WI38 (cell line): Measurements from ENCODE around the gene DNM1.

Experiments used
- H3K4me3 ChIP-seq: 2 replicates; pipeline ENCODE4 v1.5.1; 2011; ENCODE audit warnings: low read depth, mild to moderate bottlenecking, control low read depth, low read length
- CTCF ChIP-seq: IDR thresholded peaks from 2 replicates; pipeline ENCODE4 v1.5.1; 2012; ENCODE audit warnings: low read depth, mild to moderate bottlenecking, control low read depth, low read length

The DNM1 gene

DNA sequence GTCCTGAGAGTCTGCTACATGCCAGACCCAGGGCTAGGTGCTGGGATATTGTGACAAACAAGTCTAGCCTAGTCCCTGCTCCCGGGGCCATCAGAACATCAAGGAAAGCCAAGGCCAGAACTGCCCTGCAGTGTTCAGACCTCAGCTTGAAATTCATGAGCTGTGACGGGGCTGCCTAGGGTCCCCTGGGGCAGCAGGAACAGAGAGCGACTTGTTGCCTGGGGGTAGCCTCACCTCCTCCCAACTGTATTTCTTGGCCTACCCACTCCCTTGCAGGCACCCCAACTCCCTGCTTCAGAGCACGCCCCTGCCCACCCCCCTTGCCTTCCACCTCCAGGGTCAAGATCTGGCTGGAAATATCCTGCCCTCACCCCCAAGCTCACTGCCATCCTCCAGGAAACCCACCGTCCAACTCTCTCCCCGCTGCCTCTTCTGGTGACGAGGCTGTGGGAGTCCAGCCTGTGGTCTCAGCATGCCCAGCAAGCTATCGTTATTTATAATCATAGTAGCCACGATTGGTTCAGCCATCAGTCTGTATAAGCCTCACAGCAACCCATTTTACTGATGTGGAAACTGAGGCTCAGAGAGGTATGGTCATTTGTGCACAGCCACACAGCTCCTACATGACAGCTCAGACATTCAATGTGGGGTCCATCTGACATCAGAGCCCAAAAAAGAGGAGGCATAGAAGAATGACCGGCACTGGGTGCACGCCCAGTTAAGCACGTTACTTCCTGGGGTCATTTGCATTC, 10.7 kb downstream of the DNM1 start:
- no peak for TF ChIP-seq CTCF
- no peak overlapping the region for H3K4me3 ChIP-seq

GRCh38 chr9:128214571-128215490, 11.7 kb downstream of the DNM1 start:
- H3K4me3 ChIP-seq, result no peak overlapping the region
- no peak for TF ChIP-seq CTCF

GRCh38 chr9:128215491-128216409, 12.6 kb downstream of the DNM1 start:
- TF ChIP-seq CTCF, result no peak
- H3K4me3 ChIP-seq, result no peak overlapping the region

- no peak overlapping the region for H3K4me3 ChIP-seq
- TF ChIP-seq CTCF, result no peak
Measured at GRCh38 chr9:128216781-128217553, 13.8 kb downstream of the DNM1 start.

DNA sequence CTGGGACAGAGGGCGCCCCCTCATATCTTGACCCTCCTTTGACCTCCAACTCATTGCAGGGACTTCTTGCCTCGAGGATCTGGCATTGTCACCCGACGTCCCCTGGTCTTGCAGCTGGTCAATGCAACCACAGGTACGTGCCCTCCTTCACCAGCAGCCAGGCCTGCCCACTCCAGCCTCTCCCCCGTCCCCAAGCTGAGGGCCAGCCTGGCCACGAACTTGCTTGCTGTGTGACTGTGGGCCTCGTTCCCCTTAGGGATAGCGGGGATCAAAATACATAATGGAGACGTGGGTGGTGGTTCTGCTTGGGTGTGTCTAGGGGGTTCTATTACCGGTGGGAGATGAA, 15.0 kb downstream of the DNM1 start:
- no peak for TF ChIP-seq CTCF
- H3K4me3 ChIP-seq, result no peak overlapping the region

DNA sequence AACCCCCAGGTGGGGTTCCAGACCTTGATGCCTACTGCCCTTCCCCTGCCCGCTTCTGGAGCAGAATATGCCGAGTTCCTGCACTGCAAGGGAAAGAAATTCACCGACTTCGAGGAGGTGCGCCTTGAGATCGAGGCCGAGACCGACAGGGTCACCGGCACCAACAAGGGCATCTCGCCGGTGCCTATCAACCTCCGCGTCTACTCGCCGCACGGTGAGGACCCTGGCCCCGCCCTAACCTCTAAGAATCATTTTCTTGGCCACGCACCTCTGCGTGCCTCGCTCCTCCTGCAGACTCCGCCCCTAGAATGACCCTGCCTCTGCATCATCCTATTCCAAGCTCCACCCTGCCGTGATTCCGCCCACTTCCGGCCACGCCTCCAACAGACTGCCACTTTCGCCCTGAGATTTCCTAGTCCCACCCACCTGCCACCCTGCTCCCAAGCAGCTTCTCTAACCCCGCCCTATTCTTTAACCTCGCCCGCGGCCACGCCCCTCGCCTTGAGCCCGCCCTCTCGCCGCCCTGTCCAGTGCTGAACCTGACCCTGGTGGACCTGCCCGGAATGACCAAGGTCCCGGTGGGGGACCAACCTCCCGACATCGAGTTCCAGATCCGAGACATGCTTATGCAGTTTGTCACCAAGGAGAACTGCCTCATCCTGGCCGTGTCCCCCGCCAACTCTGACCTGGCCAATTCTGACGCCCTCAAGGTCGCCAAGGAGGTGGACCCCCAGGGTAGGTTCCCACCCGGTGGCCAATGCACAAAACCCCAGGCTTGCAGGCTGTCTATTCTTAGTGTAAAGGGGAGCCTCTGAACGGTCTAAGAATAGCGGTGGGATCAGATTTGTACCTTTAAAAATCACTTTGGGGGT, 15.6 kb downstream of the DNM1 start:
- no peak overlapping the region for H3K4me3 ChIP-seq

More for the DNA sequence above, 15.6 kb downstream of the DNM1 start:
- TF ChIP-seq CTCF, result no peak
